HG03196 (cell line): ENCODE measurements around the gene LHX4.

Source experiments
- ATAC-seq: cut with Tn5 transposase; IDR thresholded peaks from one replicate; pipeline ENCODE4 v1.9.1; 2021; ENCODE audit not compliant: unreplicated experiment

Gene LHX4

DNA sequence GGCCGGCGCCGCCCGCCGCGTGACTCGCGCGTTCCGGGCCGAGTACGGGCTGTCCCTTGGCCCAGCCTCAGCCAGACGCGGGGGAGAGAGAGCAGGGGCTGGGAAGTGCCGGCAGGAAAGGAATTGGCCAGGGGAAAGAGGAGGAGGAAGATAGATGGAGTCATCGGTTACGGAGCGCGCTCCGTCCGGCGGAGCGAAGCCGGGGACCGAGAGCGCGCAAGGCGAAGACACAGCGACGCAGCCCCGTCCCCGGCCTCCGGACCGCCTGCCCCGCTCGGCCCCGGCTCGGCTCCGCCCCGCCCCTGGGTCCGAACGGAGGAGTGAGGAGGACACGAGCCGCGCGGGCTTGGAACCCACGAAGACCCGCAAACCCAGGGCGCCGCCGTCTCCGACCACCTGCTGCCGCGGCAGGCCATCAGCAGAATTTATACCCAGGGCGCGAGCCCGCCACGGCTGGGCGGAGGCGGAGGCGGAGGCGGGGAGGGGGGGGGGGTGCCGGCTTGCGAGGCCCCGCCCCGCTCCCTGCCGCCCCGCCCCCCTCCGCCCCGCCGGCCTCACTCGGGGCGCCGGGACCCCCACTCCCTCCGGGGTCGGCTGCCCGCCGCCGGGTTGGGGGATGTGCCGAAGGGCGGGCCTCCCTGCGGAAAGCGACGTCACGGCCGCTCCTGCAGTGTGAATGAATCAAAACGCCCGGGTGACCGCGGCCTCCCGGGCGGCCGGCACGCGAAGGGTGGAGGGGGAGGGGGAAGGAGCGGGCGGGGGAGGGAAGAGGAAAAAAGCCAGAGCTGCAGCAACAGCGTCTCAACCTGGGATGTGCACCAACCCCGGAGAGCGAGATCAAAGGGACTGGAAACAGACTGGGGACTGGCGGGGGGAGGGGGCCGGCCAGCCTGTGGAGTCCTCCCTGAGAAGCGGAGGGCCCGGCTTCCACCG is at the start of gene LHX4:
TSS of gene LHX4 (plus strand) at position 782 of the 933 bp plus-strand sequence. CDS start 266 bp downstream, outside the sequence.
- no peak for ATAC-seq

DNA sequence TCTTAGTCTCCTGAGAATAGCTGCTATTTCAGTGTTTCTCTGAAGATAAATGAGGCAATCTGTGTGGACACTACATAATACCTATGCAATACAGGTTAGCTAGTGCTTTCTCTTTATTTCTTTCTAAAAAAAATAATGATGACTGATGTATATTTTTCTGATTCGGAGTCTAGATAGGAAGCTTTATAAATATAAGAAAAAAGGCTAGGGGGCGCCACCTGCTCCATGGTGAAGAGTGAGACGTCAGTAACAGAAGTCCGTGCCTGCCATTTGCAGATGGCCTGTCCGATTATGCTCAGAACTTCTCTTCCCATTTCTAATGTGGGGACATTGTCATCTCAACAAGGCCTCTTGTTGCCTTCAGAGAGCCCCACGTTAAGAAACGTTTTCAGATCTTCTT is 49.0 kb upstream of the LHX4 start:
- no peak for ATAC-seq

DNA sequence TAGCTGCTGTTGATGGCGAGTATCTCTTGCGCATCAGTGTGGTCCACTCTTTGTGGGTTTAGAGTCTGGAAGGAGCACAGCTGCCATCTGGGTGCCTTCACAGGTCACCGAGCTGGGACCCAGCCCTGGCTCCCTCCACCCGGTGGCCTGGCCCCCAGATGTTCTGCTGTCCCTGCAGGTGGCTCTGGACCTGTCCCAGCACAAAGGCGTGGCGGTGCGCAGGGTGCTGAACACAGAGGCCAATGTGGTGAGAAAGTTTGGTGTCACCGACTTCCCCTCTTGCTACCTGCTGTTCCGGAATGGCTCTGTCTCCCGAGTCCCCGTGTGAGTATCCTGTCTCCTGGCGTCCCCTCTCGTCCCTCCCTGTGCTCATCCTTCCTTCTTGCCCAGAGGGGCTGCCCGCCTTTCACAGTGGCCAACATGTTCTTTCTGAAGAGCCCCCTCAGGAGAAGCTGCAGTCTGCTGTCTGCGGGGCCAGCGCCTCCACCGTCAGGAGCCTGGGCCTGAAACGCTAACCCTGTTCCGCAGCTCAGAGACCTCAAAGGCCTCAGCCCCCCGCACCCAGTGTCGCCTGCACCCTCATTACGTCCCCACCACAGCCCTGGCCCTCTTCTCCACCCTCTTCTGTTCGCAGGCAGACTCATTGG is 47.9 kb upstream of the LHX4 start:
- no peak for ATAC-seq

DNA sequence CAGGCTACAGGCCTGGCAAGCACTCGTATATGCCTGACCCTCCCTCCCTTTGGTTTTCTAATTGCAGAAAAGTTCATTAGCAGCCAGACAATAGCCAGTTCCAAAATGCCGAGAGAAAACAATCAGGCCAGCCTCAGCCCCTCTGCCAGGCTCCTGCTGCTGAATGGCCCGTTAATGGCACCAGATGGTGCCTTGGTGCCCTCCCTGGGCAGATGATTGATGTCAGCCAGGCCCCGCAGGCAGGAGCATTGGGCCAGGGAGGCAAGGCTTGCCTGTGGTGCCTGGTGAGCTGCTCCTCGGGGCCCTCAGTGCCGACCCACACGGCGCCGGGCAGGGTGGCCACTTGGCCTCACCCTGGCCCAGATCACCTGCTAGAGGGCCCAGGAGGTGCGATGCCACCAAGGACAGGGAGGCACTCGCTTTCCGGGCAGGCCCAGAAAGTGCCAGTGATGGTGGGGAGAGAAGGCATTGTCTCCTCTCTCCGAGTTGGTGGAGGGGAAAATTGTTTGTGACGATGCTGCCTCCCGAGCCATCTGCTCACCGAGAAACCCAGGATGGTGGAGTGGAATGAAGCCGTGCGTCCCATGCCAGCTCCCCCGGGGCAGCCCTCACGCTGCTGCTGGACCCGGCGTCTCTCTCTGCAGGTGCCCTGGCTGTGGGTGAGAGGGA is 47.3 kb upstream of the LHX4 start:
- ATAC-seq, result no peak

DNA sequence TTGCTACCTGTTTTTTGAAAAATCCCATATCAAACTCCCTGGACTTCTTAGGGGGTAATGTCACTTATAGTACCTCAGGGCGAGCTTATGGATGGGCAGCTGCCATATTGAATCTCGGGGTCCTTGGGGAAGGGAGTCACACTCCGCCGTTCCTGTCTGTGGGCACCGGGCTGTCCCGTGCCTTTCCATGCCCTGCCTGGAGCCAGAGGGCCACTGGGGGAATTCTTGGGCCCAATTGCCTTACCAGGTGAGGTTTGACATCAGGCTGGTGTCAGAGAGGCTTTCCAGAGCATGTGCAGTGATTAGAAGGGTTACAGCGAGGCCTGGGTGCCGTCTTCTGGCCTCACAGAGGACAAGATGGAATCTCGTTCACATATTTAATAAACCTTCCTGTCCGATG is 46.6 kb upstream of the LHX4 start:
- no peak for ATAC-seq

DNA sequence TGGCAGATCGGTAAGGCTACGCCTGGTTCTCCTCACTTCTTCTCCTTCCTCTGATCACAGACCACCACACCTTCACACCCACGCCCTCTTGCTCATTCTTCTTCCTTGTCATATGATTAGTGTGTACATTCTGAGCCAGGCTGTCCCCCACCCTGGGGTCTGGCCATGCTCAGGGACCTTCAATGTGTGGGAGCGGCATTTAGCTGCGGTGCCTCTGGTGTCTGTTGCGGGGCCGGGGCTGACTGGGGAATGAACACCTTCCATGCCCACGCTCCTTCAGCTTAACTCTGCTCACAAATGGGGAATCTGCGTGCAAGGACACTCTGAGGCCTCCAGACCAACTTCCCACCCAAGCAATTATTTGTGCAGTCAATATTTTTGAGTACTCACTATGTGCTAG is 46.0 kb upstream of the LHX4 start:
- no peak for ATAC-seq

DNA sequence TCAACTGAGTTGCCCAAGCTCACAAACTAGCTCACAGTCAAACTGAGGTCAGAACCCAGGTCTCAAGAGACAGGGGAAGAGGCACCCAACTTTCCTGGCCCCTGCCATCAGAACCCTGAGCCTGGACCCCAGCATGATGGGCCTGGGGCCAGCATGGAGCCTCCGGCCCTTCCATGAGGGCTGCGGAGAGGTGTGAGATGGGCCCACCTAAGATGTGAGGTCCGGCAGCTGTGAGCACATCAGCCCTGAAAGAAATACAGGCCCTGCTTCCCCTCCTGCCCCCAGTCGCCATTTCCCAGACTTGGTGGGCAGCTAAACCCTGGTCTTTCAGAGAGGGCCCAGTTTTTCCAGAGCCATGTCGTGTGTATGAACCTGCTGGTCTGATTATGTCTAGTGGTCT is 44.8 kb upstream of the LHX4 start:
- no peak for ATAC-seq

DNA sequence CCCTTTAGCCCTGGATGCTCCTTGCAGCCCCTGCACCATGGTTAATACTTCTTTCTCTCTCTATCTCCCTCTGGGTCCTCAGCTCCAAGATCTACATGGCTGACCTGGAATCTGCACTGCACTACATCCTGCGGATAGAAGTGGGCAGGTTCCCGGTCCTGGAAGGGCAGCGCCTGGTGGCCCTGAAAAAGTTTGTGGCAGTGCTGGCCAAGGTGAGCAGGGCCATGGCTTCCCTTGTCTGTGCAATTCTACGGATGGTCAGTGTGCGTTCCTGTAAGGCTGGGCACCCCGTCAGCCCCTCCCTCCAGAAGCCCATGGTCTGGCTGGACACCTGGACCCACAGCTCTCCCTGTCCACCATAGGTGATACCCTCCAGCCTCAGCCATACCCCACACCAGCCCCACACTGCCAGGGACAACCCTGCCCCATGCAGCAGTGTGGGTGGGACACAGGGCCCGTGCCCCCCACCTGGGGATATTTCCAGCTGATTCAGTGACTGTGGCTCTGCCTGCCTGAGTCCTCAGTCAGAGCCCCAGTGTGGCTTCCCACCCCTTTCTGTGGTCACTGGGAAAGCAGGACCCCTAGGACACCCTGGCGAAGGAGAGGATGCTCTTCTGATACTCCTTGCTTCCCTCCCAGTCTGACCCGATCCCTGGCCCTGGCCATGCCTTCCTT is 44.0 kb upstream of the LHX4 start:
- no peak for ATAC-seq

DNA sequence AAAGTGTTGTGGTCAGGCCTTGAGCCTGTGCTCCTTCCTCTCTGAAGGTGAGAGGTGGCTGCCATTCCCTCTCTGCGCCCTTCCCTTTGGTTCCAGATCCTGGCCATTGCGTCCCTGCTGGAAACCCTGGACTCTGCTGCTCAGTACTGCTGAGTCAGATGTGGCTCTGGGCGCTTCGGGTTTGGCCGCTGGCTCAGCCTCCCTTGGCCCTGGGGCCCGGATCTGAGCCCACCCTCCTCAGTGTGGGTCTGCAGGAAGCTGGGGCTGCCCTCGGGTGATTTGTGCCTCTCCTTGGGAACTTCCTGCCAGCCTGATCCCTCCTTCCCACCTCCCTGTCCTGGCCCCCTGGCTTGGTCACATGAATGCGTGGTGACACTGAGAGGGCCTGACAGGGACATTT is 43.2 kb upstream of the LHX4 start:
- no peak for ATAC-seq

DNA sequence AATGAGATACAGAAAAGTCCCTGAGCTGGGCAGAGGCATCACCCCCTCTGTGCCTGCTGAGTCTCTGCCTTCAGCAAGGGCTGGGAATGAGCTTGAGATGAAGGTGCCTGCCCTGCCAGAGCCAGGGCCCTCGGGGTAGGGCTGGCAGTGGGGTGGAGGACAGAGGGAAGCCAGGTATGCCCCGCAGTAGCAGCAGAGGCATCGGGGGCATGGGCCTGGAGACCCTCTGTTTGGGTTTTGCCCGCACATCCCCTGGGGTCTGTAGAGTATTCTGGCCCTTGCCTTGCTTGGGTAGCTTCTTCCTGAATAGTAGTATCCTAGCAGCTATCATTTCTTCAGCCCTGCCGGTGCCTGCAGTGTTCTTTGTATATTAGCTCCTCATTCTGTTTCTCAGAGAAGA is 42.4 kb upstream of the LHX4 start:
- ATAC-seq, result no peak

DNA sequence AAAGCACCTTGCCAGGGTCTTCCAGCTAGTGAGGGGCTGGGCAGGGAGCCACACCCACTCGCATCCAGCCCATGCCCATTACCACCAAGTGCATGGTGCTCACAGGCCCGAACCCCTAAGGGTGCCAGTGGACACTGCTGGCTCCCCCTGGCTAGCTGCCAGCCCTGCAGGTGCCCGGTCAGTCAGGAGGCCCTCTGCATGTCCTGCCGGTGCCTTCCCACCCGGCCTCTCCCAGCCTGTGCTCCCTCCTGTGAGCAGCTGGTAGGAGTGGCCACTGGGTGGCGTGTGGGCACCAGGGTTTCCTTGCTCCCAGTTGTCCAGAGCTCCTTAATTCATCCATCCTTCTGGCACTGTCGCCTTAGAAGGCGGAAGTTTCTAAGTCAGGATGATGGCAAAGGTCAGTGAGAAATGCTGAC is 42.0 kb upstream of the LHX4 start:
- ATAC-seq, result no peak

DNA sequence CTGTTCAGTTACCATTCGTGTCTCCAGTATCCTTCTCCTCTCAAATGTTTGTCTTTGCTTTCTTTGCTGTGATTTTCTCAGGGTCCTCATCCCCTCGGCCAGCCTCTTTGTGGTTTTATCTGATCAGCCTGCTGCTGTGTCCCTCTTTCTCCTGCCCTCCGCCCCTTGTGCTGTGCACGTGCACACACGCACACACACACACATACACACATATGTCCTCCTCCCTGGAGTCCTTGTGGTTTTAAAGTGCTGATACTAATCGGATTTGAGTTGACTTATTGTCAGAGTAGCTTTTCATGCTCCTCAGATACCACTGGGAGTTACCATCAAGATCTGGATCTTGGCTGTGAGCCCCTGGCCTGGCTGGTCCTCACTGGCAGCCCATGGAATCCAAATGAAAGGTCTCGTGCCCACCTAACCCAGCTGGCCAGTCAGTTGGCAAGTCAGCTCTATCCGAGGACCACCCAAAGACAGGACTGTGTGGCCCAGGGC is 41.3 kb upstream of the LHX4 start:
- no peak for ATAC-seq

DNA sequence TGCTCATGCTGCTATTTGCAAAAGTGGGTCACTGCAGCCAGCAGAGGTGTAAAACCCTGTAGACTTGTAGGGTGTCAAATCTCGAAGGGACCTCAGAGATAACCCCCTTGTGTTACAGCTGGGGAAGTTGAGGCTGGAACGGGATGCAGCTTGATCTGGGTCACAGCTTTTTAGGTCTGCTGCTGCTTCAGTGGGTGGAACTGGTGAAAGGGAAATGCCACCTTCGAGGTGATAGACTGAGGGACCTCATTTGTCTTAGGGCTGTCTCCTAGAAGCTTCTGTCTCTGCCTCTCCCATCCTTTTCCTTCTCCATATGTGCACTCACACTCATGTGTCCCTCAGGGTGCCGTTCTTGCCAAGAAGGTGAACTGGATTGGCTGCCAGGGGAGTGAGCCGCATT is 40.0 kb upstream of the LHX4 start:
- ATAC-seq, result no peak

DNA sequence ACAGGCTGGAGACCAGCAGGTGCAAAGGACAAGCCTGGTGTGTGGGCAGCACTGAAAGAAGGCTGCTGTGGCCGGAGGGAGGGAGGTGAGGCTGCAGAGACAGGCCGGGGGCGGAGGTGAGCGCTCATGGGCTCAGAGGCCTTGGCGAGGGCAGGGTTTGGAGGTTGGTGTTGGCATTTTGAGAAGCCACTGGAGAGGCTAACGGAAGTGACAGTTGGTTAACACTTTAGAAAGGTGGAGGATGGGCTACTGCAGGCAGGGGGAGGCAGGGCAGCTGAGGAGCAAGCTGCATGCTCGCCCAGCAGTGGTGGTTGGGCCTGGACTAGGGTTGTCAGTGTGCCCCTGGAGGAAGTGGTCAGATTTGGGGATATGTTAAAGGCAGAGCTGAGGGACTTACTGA is 37.9 kb upstream of the LHX4 start:
- no peak for ATAC-seq

DNA sequence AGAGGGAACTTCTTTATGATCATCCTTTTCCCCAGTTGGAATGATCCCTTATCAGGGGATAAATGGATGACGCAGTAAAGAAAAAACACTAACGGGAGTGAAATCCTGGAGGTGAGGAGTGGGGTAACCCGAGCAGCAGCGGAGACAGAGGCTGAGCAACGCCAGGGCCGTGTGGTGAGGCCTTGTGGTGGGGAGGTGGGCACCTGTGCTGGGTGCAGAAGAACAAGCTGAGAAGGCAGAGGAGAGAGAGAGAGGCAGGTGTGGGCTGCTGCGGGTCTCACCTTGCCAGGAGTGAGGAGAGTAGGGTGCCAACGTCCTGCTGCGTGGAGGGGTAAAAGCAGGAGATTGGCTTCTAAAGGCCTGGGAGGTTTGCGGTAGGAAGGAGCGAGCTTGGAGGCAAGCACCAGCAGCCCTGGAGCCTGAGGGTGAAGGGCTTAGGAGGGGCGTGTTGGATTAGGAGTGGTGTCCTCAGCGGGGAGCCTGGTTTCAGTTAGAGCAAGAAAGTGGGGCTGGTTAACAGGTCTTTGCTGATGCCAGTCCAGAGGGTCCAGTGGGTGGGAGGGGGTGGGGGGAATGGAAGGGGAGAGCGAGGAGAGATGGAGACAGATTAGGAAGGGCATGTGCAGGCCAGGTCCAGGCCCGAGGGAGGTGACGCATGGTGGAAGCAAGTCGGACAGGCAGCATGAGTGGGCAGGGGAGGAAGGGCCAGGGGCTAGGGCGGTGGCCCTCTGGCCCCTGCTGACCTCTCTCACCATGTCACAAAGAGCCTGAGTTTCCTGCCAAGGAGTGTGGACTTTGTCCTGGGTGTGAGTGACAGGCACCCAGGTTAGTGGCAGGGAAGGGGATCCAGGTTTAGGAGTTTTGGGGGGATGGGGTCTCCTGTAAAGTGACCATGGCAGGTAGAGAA is 36.7 kb upstream of the LHX4 start:
- no peak for ATAC-seq

DNA sequence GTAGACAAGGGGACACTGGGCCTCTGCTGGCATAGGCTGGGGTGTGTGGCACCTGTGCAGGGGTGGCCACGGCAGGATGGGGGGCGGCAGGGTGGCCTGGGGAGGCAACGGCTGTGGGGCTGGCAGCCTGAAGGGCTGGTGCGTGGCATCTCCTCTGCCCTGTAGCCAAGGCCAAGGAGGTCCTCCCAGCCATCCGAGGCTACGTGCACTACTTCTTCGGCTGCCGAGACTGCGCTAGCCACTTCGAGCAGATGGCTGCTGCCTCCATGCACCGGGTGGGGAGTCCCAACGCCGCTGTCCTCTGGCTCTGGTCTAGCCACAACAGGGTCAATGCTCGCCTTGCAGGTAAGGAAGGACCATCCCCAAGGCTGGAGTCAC is 36.0 kb upstream of the LHX4 start:
- ATAC-seq, result no peak

DNA sequence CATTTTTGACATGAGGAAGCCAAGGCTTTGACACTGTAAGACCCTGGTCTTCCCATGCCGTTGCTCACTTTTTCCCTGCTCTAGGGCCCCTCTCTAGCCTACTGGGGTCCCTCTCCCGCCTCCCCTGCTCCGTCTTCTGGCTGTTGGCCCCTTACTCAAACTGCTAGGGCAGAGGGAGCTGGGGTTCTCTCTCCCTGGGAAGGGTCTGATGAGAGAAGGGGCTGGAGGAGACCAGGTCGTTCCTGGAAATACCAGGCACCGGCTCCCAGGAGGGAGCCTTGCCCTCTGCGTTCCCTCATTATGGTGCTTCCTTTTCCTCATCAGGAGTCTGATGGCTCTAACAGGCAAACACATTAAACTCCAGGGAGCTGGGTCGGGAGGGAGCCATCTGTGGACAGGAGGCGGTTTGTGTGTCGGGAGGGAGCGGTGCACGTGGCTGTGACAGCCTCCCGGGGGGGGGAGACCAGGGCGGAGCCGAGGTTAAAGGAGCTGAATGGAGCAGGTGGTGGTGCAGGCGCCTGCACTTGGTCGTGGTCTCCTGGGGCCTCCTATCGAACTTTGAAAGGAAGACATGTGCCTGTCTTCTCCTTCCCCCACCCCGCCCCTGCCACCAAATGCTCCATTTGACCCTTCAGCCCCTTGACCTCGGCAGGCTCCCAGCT is 35.4 kb upstream of the LHX4 start:
- no peak for ATAC-seq

DNA sequence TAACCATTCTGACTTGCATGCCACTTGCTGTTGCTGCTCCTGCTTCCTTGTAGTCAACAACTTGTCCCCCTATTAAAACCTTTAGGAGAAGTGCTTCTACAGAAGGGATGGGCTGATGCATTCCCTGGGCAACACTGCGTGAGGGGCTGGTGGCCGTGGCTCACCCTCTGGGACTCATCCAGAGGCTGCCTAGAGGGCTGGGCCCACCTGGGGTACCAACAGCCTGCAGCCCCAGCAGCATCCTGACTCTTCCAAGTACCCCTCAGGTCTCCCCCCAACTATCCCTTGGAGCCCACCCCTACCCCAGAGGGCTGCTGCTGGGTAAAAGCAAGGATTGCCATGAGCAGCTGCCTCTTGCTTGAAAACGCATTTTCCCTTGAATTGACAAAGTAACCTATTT is 34.7 kb upstream of the LHX4 start:
- ATAC-seq, result no peak

DNA sequence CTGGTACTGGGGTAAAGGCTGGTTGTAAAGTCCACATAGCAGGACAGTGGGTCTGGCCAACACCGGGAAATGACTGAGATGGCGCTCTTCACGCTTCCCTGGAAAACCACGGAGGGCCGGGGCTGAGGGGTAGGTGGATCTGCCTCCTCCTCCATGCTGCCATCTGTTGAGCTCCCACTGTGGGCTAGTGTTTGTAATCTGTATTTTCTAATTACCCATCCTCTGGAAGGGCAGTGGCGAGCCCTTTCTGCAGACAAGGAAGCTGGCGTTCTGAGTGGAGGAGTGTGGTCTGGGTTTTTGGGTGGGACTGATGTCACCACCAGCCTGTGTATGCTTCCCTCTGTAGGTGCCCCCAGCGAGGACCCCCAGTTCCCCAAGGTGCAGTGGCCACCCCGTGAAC is 34.1 kb upstream of the LHX4 start:
- no peak for ATAC-seq
